Type B pancreatic cell (in vitro differentiated cells): ENCODE measurements around the gene AIG1. TPM values are rescaled to one million over a fixed set of nuclear protein-coding genes. Genes with fewer than 3 reads are reported as not detected.

ENCODE experiments used
- DNase-seq: peaks from one replicate; pipeline ENCODE4 v3.0.0; 2021; ENCODE audit warnings: mixed read lengths; ENCODE audit not compliant: unreplicated experiment; ENCODE audit errors: extremely low spot score
- H3K27ac Mint-ChIP-seq: 2 replicates; pipeline ENCODE4 v1.8.0; 2021; ENCODE audit warnings: mild to moderate bottlenecking, mixed read lengths
- H3K27me3 Mint-ChIP-seq: 2 replicates; pipeline ENCODE4 v1.8.0; 2021; ENCODE audit warnings: mixed read lengths
- H3K36me3 Mint-ChIP-seq: 2 replicates; pipeline ENCODE4 v1.8.0; 2021; ENCODE audit warnings: mixed read lengths
- H3K4me1 Mint-ChIP-seq: one replicate; pipeline ENCODE4 v1.8.0; 2021; ENCODE audit warnings: mixed read lengths; ENCODE audit not compliant: unreplicated experiment
- H3K4me3 Mint-ChIP-seq: 2 replicates; pipeline ENCODE4 v1.8.0; 2021; ENCODE audit warnings: mild to moderate bottlenecking, mixed read lengths
- H3K9me3 Mint-ChIP-seq: 2 replicates; pipeline ENCODE4 v1.8.0; 2021; ENCODE audit warnings: mixed read lengths
- total RNA-seq: library from RNA; stranded (reverse); gene quantifications from 2 replicates; pipeline ENCODE4 v1.2.1, GENCODE V29; 2021; ENCODE audit warnings: low replicate concordance
- TF ChIP-seq, protein P1 (sequence below): fragments of 200-600 bp; sonication (generic); conservative IDR thresholded peaks from 2 replicates; pipeline ENCODE4 v1.5.0; 2021; ENCODE audit warnings: antibody characterized with exemption, mild to moderate bottlenecking

The AIG1 gene
- total RNA-seq, 1 donor from 2014 or later = 34.3 TPM

DNA sequence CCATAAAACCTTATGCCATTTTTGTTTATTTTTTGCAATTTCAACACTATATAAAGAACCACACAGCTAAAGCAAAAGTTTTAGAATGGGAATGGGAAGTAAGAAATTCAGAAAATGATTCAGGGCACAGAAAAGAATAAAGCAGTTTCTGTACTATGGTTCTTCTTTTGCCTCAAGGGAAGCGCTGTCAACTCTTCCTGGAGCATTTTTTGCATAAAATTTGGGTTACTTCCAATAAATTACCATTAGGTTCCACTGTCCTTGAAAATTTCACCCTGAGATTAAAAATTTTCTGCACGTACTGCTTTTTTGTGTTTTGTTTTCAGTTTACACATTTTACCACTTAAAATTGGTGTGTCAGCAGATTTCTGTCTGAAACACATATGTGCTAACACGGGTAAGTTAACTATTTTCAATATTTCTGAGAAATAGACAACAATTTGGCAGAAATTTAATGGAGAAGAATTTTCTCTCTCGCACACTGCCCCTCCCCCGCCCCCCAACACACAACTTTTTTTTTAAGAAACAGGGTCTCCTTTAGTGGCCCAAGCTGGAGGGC is 310.2 kb downstream of the AIG1 start:
- H3K27ac Mint-ChIP-seq = no peak overlapping the region
- H3K4me1 Mint-ChIP-seq = no peaks in the 10 kb centered on the region
- no peaks in the 10 kb centered on the region for H3K36me3 Mint-ChIP-seq
- DNase-seq = no peak
- H3K9me3 Mint-ChIP-seq = no peaks in the 10 kb centered on the region
- TF ChIP-seq, protein P1, sequence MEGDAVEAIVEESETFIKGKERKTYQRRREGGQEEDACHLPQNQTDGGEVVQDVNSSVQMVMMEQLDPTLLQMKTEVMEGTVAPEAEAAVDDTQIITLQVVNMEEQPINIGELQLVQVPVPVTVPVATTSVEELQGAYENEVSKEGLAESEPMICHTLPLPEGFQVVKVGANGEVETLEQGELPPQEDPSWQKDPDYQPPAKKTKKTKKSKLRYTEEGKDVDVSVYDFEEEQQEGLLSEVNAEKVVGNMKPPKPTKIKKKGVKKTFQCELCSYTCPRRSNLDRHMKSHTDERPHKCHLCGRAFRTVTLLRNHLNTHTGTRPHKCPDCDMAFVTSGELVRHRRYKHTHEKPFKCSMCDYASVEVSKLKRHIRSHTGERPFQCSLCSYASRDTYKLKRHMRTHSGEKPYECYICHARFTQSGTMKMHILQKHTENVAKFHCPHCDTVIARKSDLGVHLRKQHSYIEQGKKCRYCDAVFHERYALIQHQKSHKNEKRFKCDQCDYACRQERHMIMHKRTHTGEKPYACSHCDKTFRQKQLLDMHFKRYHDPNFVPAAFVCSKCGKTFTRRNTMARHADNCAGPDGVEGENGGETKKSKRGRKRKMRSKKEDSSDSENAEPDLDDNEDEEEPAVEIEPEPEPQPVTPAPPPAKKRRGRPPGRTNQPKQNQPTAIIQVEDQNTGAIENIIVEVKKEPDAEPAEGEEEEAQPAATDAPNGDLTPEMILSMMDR = no peak
- no peak overlapping the region for H3K4me3 Mint-ChIP-seq
- H3K27me3 Mint-ChIP-seq = no peaks in the 10 kb centered on the region

DNA sequence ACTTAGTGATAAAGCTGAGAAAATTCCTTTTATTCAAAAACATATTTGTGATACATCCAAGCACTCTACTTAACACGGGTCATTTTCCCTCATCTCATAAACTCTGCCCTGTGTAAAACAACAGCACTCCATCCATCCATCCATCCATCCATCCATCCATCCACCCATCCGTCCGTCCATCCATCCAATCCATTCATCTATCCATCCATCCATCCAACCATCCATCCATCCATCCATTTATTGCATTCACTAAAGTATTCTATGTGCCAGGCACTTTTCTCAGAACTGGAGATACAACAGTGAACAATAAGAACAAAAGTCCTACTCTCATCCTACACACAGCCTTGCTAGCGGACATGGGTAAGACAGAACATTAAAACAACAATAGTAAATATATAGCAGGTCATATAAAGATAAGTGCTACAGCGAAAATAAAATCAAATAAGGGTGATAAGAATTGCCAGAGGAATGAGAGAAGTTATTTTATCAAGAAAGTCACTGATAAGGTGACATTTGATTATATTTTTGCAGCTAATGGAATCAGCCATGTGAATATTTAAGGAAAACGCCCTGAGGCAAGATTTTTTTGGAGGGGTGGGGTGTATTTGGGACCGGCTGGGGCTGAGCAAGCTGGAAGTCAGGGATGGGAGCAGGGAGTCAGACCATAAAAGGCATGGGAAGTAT is 311.7 kb downstream of the AIG1 start:
- H3K4me3 Mint-ChIP-seq = no peak overlapping the region
- no peak for DNase-seq
- TF ChIP-seq, protein P1 = no peak
- no peaks in the 10 kb centered on the region for H3K9me3 Mint-ChIP-seq
- H3K27ac Mint-ChIP-seq = no peak overlapping the region
- no peaks in the 10 kb centered on the region for H3K36me3 Mint-ChIP-seq
- no peaks in the 10 kb centered on the region for H3K4me1 Mint-ChIP-seq
- no peaks in the 10 kb centered on the region for H3K27me3 Mint-ChIP-seq

DNA sequence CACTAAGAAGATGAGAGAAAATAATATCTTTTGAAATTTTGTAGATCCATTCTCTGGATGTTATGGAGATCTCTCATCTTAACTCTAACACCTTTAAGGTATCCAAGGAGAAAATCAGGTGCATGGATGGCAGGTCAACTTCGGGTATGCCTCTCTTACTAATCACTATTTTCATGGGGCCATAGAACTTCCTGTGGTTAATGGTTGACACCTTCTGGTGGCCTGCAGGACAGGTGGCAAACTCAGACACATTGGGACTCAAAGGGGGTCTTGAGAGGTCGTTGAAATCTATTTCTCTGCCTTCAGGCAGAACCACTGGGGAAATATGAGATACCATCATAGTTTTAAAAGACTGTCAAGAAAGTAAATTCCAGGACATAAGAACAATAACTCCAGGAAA is 313.3 kb downstream of the AIG1 start:
- no peak for DNase-seq
- Mint-ChIP-seq H3K4me3 (no peak overlapping the region), H3K9me3 (no peaks in the 10 kb centered on the region)

DNA sequence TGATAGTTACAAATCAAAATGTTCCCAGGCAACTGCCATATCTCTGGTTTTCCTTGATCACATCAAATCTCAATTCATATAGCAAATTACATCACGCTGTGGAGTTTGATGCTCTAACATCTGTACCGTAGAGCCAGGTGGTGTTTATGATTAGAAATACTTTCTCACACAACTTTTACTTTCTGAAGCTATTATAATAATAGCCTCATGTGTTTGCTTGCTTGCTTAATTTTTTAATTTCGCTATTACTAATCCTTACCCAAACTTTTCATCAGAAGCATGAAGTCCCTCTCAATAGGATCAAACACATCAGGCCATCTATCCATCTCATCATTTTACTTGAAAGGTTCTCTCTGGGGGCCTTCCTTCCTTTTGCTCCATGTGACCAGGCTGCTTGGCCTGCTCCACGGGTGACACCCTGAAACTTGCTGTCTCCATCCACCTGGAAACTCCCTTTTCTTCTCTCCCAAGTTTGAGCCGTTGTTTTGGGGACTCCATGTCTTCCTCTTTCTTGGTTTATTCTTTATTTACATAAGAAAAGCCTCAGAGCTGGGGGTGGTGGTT is 314.4 kb downstream of the AIG1 start:
- Mint-ChIP-seq H3K4me1 (no peaks in the 10 kb centered on the region), H3K9me3 (no peaks in the 10 kb centered on the region), H3K27me3 (peaks cover 5% of the 10 kb centered on the region), H3K36me3 (no peaks in the 10 kb centered on the region), H3K4me3 (no peak overlapping the region), H3K27ac (no peak overlapping the region)
- TF ChIP-seq, protein P1 = no peak
- no peak for DNase-seq

More for the DNA sequence above, 313.3 kb downstream of the AIG1 start:
- Mint-ChIP-seq H3K4me1 (no peaks in the 10 kb centered on the region), H3K36me3 (no peaks in the 10 kb centered on the region), H3K27ac (no peak overlapping the region), H3K27me3 (peaks cover under 1% of the 10 kb centered on the region)
- TF ChIP-seq, protein P1 = no peak

DNA sequence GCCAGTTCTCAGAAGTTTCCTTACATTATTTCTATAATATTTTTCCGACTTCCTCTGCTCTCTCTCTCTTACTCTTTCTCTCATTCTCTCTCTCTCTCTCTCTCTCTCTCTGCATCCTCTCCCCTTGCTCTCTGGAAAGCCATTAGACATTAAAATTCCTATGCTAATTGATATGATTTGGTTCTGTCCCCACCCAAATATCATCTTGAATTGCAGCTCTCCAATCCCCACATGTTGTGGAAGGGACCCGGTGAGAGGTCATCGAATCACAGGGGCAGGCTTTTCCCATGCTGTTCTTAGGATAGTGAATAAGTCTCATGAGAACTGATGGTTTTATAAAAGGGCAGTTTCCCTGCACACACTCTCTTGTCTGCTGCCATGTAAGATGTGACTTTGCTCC is 315.7 kb downstream of the AIG1 start:
- Mint-ChIP-seq H3K36me3 (no peaks in the 10 kb centered on the region), H3K4me3 (no peak overlapping the region), H3K27me3 (peaks cover 8% of the 10 kb centered on the region), H3K4me1 (no peaks in the 10 kb centered on the region), H3K9me3 (no peaks in the 10 kb centered on the region), H3K27ac (no peak overlapping the region)
- TF ChIP-seq, protein P1 = no peak
- no peak for DNase-seq
